Tibial nerve (tissue), 4 donors: ENCODE results near the gene RNU11.
"Not testable (repeated sequence)": the region's sequence is repeated elsewhere in the genome, so short reads cannot be mapped to it uniquely, and the experiment has no call there.

Source experiments
- EP300 ChIP-seq, 2 donors: sonication (generic); formaldehyde crosslinking; IDR thresholded peaks; one replicate each; pipeline ENCODE4 v1.6.1; 2017; ENCODE audit warnings: antibody characterized with exemption in 2 of 2, mild to moderate bottlenecking in 1 of 2
- POLR2A ChIP-seq, 2 donors: fragments of 450-650 bp; IDR thresholded peaks; one replicate each; pipeline ENCODE4 v1.6.1; 2017; ENCODE audit warnings: antibody characterized with exemption in 2 of 2, mild to moderate bottlenecking in 2 of 2, moderate library complexity in 2 of 2
- TF ChIP-seq, protein P1 (sequence below), 5 experiments: fragments of 200-600 bp in 3 of 5; fragments of 450-650 bp in 2 of 5; sonication (generic) in 3 of 5; IDR thresholded peaks; one replicate each; pipeline ENCODE4 v1.5.1; 2016 to 2019; ENCODE audit warnings: antibody characterized with exemption in 5 of 5, mild to moderate bottlenecking in 3 of 5, moderate library complexity in 2 of 5

DNA sequence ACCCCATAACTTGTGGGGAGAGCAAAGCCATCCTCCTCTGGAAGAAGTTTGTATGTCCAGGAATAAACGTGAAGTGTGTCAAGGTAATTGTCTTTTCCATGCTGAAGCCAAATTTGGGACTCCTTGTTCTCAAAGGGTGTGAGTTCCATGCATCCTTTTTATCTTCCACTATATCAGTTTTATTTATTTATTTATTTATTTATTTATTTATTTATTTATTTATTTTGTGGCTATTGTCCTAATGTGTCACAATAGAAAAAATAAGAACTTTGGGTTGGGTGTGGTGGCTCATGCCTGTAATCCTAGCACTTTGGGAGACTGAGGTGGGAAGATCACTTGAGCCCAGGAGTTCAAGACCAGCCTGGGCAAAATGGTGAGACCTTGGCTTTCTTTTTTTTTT lies 43.2 kb downstream of the RNU11 start:
- TF ChIP-seq, protein P1, sequence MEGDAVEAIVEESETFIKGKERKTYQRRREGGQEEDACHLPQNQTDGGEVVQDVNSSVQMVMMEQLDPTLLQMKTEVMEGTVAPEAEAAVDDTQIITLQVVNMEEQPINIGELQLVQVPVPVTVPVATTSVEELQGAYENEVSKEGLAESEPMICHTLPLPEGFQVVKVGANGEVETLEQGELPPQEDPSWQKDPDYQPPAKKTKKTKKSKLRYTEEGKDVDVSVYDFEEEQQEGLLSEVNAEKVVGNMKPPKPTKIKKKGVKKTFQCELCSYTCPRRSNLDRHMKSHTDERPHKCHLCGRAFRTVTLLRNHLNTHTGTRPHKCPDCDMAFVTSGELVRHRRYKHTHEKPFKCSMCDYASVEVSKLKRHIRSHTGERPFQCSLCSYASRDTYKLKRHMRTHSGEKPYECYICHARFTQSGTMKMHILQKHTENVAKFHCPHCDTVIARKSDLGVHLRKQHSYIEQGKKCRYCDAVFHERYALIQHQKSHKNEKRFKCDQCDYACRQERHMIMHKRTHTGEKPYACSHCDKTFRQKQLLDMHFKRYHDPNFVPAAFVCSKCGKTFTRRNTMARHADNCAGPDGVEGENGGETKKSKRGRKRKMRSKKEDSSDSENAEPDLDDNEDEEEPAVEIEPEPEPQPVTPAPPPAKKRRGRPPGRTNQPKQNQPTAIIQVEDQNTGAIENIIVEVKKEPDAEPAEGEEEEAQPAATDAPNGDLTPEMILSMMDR (IDR thresholded peaks at IDR 0.05), result not testable (repeated sequence)
- TF ChIP-seq EP300, POLR2A (IDR thresholded peaks at IDR 0.05): not testable (repeated sequence)
